Activated CD8-positive, alpha-beta T cell treated with anti-CD3 and anti-CD28 coated beads, Interleukin-2, amount 10 ng/mL, durations not matched to agents 7 days and 5 days (primary cell): ENCODE results near the gene CDC14C. TPM values are rescaled to one million over a fixed set of nuclear protein-coding genes. Genes with fewer than 3 reads are reported as not detected.

Experiments
- ATAC-seq: fragments of 150-1000 bp; cut with Tn5 transposase; one replicate; pipeline ENCODE4 v1.10.0; 2021; ENCODE audit warnings: moderate library complexity
- CTCF ChIA-PET: fragments of 350-600 bp; sonication (Branson Sonifier 250); formaldehyde crosslinking; loops from one replicate; lab custom pipeline; 2021; ENCODE audit warnings: antibody characterized with exemption; lab: Charles Lee
- POLR2A ChIA-PET: fragments of 350-600 bp; sonication (Branson Sonifier 250); formaldehyde crosslinking; loops from one replicate; lab custom pipeline; 2021; ENCODE audit warnings: antibody characterized with exemption; lab: Charles Lee
- DNase-seq: peaks from one replicate; pipeline ENCODE4 v3.0.0-alpha.2; 2020
- H3K27ac Mint-ChIP-seq: one replicate; pipeline ENCODE4 v1.8.0; 2021; ENCODE audit warnings: mild to moderate bottlenecking, mixed read lengths
- H3K27me3 Mint-ChIP-seq: one replicate; pipeline ENCODE4 v1.8.0; 2021; ENCODE audit warnings: low read depth, mixed read lengths
- H3K36me3 Mint-ChIP-seq: one replicate; pipeline ENCODE4 v1.8.0; 2021; ENCODE audit warnings: low read depth, mixed read lengths
- H3K4me1 Mint-ChIP-seq: one replicate; pipeline ENCODE4 v1.8.0; 2021; ENCODE audit warnings: low read depth, mixed read lengths
- H3K4me3 Mint-ChIP-seq: one replicate; pipeline ENCODE4 v1.8.0; 2021; ENCODE audit warnings: mild to moderate bottlenecking, mixed read lengths
- H3K9me3 Mint-ChIP-seq: one replicate; pipeline ENCODE4 v1.8.0; 2022; ENCODE audit warnings: mixed read lengths; ENCODE audit not compliant: insufficient read depth
- total RNA-seq, 2 experiments: library from RNA; stranded (reverse); gene quantifications; one replicate each; pipeline ENCODE4 v1.2.3, GENCODE V29; 2021

The CDC14C gene
- total RNA-seq, 2 experiments from 2014 or later: not detected

GRCh38 chr7:48932126-48932910 is 8.0 kb downstream of the CDC14C start:
- no peak for ATAC-seq

GRCh38 chr7:48933549-48934085 is 9.3 kb downstream of the CDC14C start:
- ATAC-seq (no peak), DNase-seq (no peak)
- Mint-ChIP-seq H3K9me3 (no peaks in the 10 kb centered on the region), H3K4me3 (no peak overlapping the region), H3K36me3 (no peaks in the 10 kb centered on the region), H3K27me3 (no peaks in the 10 kb centered on the region), H3K4me1 (no peaks in the 10 kb centered on the region), H3K27ac (no peak overlapping the region)
- POLR2A ChIA-PET: no interaction called here
- CTCF ChIA-PET: no interaction called here

More at GRCh38 chr7:48932126-48932910, 8.0 kb downstream of the CDC14C start:
- no peak overlapping the region for H3K4me3 Mint-ChIP-seq
- DNase-seq: no peak
- H3K9me3 Mint-ChIP-seq: no peaks in the 10 kb centered on the region
- ChIA-PET POLR2A (no interaction called here), CTCF (no interaction called here)
- no peaks in the 10 kb centered on the region for H3K36me3 Mint-ChIP-seq
- no peak overlapping the region for H3K27ac Mint-ChIP-seq
- H3K27me3 Mint-ChIP-seq: no peaks in the 10 kb centered on the region
- H3K4me1 Mint-ChIP-seq: no peaks in the 10 kb centered on the region

DNA sequence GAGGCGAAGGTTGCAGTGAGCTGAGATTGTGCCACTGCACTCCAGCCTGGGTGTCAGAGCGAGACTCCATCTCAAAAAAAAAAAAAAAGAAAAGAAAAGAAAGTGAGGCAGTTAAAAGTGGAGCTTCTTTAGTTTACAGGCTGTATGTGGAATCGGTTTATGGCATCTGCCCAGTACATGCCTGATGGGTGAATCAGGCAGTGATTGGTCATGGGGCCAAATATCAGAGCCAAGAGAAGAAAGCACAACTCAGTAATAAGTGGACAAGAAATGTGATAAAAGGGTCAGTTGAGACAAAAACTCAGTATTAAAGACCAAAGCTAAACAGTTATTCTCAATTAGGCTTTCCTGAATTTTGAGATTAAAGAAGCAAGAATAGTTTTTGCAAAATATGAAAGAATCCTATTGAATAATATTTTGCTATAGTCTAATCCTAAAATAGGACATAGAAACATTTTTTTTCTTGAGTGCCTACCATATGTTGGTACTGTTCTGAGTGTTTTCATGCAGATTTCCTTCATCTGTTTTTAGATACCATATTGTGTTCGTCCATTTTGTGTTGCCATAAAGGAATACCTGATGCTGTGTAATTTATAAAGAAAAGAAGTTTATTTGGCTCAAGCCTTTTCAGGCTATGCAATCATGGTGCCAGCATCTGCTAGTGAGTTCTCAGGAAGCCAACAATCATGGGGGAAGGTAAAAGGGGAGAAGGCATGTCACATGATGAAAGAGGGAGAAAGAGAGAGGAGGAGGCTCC is 14.4 kb downstream of the CDC14C start:
- H3K9me3 Mint-ChIP-seq: no peaks in the 10 kb centered on the region
- H3K27ac Mint-ChIP-seq: no peak overlapping the region
- POLR2A ChIA-PET: no interaction called here
- no peaks in the 10 kb centered on the region for H3K27me3 Mint-ChIP-seq
- H3K36me3 Mint-ChIP-seq: no peaks in the 10 kb centered on the region
- ATAC-seq (no peak), DNase-seq (no peak)
- no peak overlapping the region for H3K4me3 Mint-ChIP-seq
- CTCF ChIA-PET: no interaction called here
- no peaks in the 10 kb centered on the region for H3K4me1 Mint-ChIP-seq

- ChIA-PET POLR2A (no interaction called here), CTCF (no interaction called here)
- no peak overlapping the region for H3K27ac Mint-ChIP-seq
- DNase-seq: no peak
- H3K4me1 Mint-ChIP-seq: no peaks in the 10 kb centered on the region
- ATAC-seq: no peak
- no peaks in the 10 kb centered on the region for H3K9me3 Mint-ChIP-seq
- no peaks in the 10 kb centered on the region for H3K36me3 Mint-ChIP-seq
- H3K27me3 Mint-ChIP-seq: no peaks in the 10 kb centered on the region
- H3K4me3 Mint-ChIP-seq: no peak overlapping the region
Measured at GRCh38 chr7:48943279-48943990, 19.1 kb downstream of the CDC14C start.

DNA sequence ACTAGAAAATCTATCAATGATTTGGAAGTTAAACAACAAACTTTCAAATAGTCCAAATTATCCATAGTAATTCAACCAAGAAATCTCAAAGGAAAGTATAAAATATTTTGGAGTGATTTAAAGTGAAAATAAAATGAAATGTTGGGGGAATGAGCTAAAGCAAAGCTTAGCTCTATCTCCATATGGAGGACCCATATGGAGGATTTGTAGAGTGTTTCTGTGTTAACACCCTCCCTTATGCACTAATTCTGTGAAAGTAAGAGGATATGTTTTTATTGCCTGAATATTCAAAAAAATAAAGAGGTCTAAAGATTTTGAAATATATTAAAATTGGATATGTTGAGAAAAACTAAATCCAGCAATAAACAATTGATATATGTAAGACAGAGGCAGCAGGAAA is 31.6 kb downstream of the CDC14C start:
- ChIA-PET POLR2A (no interaction called here), CTCF (no interaction called here)
- no peaks in the 10 kb centered on the region for H3K4me1 Mint-ChIP-seq
- H3K27me3 Mint-ChIP-seq: no peaks in the 10 kb centered on the region
- no peaks in the 10 kb centered on the region for H3K9me3 Mint-ChIP-seq
- DNase-seq (no peak), ATAC-seq (no peak)
- no peak overlapping the region for H3K27ac Mint-ChIP-seq
- H3K4me3 Mint-ChIP-seq: no peak overlapping the region
- H3K36me3 Mint-ChIP-seq: no peaks in the 10 kb centered on the region

GRCh38 chr7:48959676-48960075 is 35.3 kb downstream of the CDC14C start:
- H3K27me3 Mint-ChIP-seq: no peaks in the 10 kb centered on the region
- POLR2A ChIA-PET: no interaction called here
- CTCF ChIA-PET: no interaction called here
- H3K27ac Mint-ChIP-seq: no peak overlapping the region
- H3K4me1 Mint-ChIP-seq: no peaks in the 10 kb centered on the region
- no peak for DNase-seq
- no peaks in the 10 kb centered on the region for H3K36me3 Mint-ChIP-seq
- no peak for ATAC-seq
- H3K9me3 Mint-ChIP-seq: no peaks in the 10 kb centered on the region
- H3K4me3 Mint-ChIP-seq: no peak overlapping the region

DNA sequence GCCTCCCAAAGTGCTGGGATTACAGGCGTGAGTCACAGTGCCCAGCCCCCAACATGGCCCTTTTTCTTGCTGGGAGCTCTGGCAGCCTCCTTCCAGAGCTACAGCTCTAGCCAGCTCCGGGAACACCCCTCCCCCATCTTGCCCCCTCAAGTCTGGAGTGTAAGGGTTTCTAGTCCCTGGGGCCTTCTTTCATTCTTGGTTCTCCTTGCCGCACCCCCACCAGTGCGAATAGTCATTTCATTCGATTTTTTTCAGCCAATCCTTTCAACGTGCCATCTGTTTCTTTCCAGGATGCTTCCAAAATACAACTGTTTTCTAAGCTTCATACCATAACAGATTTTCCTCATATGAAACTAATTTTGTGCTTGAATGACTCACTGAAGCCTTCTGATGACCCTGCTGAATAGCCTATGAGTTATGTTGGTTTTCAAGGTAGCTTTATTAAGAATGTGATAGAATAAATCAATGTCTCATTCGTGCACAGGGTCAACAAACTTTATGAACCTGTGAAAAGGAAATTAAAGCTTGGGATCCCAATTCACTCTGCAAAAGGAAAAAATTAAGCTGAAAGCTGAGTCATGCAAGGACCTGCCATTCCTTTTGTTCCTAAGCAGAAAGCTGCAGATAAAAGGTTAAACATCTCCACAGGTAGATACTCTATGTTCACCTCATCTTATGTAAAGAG is 38.6 kb downstream of the CDC14C start:
- CTCF ChIA-PET: no interaction called here
- H3K27ac Mint-ChIP-seq: no peak overlapping the region
- H3K4me3 Mint-ChIP-seq: no peak overlapping the region
- no peaks in the 10 kb centered on the region for H3K9me3 Mint-ChIP-seq
- H3K36me3 Mint-ChIP-seq: no peaks in the 10 kb centered on the region
- no peaks in the 10 kb centered on the region for H3K27me3 Mint-ChIP-seq
- POLR2A ChIA-PET: no interaction called here
- ATAC-seq (no peak), DNase-seq (no peak)
- H3K4me1 Mint-ChIP-seq: no peaks in the 10 kb centered on the region

DNA sequence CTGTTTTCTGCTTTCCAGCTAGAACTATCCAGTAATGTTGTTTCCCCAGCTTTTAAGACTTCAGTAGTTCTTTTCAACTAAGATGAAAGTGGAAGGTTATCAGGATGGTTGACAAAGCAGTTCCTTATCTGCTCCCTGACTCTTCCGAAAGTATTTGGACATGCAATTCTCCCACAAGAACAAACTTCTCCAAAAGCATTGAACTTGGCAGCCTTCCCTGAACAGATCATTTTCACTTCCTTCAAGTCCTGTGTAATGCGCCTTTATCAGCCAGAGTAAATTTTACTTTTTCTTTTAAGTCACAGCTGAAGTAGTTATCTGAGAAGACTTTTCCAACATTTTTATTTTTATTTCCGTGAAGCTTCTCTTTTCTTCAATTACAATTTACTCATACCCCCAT is 39.7 kb downstream of the CDC14C start:
- H3K4me1 Mint-ChIP-seq: no peaks in the 10 kb centered on the region
- DNase-seq (no peak), ATAC-seq (no peak)
- H3K9me3 Mint-ChIP-seq: no peaks in the 10 kb centered on the region
- ChIA-PET POLR2A (no interaction called here), CTCF (no interaction called here)
- no peak overlapping the region for H3K4me3 Mint-ChIP-seq
- H3K36me3 Mint-ChIP-seq: no peaks in the 10 kb centered on the region
- H3K27me3 Mint-ChIP-seq: no peaks in the 10 kb centered on the region
- no peak overlapping the region for H3K27ac Mint-ChIP-seq

DNA sequence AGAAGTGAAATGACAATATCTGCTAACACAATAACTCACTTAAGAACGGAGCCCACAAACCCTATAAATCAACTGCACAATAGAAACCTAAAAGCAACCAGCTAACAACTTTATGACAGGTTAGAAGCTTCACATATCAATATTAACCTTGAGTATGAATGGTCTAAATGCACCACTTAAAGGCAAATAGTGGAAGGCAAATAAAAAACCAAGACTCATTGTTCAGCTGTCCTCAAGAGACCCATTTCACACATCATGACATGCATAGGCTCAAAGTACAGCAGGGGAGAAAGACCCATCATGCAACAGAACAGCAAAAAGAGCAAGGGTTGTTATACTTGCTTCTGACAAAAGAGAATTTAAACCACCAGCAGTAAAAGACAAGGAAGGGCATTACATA is 46.8 kb downstream of the CDC14C start:
- peaks cover 7% of the 10 kb centered on the region for H3K9me3 Mint-ChIP-seq
- H3K4me3 Mint-ChIP-seq: no peak overlapping the region
- H3K27me3 Mint-ChIP-seq: no peaks in the 10 kb centered on the region
- no peaks in the 10 kb centered on the region for H3K36me3 Mint-ChIP-seq
- H3K4me1 Mint-ChIP-seq: no peaks in the 10 kb centered on the region
- CTCF ChIA-PET: no interaction called here
- no peak for ATAC-seq
- H3K27ac Mint-ChIP-seq: no peak overlapping the region
- POLR2A ChIA-PET: no interaction called here
- DNase-seq: no peak

DNA sequence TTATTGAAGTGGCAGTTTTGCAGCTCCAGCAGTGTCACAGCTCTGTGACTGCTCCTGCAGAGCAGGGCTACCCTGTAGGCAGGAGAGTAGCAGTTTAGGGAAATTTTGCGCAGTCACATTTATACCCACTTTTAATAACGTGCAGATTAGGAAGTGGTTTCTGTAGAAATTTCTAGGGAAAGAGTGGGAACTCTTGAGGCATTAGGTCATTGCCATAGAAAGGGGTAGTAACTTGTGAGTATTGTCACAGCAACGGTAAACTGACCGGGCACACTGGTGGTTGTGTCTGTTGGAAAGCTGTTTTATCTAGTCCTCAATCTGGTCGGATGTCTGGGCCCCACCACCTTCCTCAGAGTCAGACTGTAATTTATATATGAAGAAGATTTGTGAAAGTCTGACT is 51.9 kb downstream of the CDC14C start:
- Mint-ChIP-seq H3K36me3 (no peaks in the 10 kb centered on the region), H3K27me3 (no peaks in the 10 kb centered on the region), H3K9me3 (peaks cover 3% of the 10 kb centered on the region), H3K27ac (no peak overlapping the region), H3K4me1 (no peaks in the 10 kb centered on the region), H3K4me3 (no peak overlapping the region)
- ATAC-seq (no peak), DNase-seq (no peak)
- CTCF ChIA-PET: no interaction called here
- POLR2A ChIA-PET: no interaction called here

- Mint-ChIP-seq H3K4me1 (no peaks in the 10 kb centered on the region), H3K4me3 (no peak overlapping the region), H3K9me3 (peaks cover 3% of the 10 kb centered on the region), H3K27ac (no peak overlapping the region), H3K36me3 (no peaks in the 10 kb centered on the region), H3K27me3 (no peaks in the 10 kb centered on the region)
- no peak for DNase-seq
- ChIA-PET CTCF (no interaction called here), POLR2A (no interaction called here)
- no peak for ATAC-seq
Measured at GRCh38 chr7:48976850-48977249, 52.5 kb downstream of the CDC14C start.
